Measurements from ENCODE around the gene EPAS1. TPM values are rescaled to one million over a fixed set of nuclear protein-coding genes. Genes with fewer than 3 reads are reported as not detected.

Gene EPAS1
- total RNA-seq, 1 experiment from 2014 or later = 55.9 TPM

DNA sequence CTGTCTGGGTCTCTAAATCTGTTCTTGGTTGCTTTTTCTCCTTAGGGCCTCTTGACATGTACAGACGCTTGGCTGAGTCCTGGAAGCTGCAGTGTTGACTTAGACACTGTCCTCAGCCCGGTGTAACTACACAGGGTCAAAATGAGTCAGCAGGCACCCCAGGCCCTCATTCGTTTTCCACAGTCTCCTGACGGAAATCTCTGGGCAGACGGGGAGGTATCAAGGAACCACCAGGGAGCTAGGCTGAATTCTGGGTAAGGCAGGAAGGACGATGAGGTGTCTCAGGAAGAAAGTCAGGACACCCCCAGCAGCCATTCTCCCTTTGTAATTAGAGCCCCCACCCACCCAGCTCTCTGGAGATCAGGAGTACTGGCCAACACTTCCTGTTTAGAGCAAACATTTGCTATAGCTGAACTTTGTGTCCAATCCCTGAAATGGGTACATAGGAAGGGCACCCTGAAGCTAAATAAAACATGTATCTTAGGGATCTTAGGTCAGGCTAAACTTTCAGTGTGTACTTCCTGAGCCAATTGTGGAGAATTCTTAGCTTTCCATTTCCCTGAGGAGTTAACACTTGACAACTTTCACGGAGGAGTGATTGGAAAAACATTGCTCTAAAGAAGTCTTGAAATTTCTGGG, 23.9 kb upstream of the EPAS1 start:
- no TSS peak for BruUV-seq (replicated peaks)
- POLR2A ChIA-PET = no interaction called here

More for the DNA sequence above, 23.9 kb upstream of the EPAS1 start:
- TF ChIP-seq, protein P1, sequence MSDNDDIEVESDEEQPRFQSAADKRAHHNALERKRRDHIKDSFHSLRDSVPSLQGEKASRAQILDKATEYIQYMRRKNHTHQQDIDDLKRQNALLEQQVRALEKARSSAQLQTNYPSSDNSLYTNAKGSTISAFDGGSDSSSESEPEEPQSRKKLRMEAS (IDR thresholded peaks at IDR 0.05) = no peak
- TF ChIP-seq, protein P2, sequence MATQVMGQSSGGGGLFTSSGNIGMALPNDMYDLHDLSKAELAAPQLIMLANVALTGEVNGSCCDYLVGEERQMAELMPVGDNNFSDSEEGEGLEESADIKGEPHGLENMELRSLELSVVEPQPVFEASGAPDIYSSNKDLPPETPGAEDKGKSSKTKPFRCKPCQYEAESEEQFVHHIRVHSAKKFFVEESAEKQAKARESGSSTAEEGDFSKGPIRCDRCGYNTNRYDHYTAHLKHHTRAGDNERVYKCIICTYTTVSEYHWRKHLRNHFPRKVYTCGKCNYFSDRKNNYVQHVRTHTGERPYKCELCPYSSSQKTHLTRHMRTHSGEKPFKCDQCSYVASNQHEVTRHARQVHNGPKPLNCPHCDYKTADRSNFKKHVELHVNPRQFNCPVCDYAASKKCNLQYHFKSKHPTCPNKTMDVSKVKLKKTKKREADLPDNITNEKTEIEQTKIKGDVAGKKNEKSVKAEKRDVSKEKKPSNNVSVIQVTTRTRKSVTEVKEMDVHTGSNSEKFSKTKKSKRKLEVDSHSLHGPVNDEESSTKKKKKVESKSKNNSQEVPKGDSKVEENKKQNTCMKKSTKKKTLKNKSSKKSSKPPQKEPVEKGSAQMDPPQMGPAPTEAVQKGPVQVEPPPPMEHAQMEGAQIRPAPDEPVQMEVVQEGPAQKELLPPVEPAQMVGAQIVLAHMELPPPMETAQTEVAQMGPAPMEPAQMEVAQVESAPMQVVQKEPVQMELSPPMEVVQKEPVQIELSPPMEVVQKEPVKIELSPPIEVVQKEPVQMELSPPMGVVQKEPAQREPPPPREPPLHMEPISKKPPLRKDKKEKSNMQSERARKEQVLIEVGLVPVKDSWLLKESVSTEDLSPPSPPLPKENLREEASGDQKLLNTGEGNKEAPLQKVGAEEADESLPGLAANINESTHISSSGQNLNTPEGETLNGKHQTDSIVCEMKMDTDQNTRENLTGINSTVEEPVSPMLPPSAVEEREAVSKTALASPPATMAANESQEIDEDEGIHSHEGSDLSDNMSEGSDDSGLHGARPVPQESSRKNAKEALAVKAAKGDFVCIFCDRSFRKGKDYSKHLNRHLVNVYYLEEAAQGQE (IDR thresholded peaks at IDR 0.05; ENCODE audit: low read depth) = no peak
- TF ChIP-seq ELF1 (IDR thresholded peaks at IDR 0.05; ENCODE audit: borderline replicate concordance, low read depth) = no peak
- TF ChIP-seq ZFX (IDR thresholded peaks at IDR 0.05) = no peak
- TF ChIP-seq SIN3A (IDR thresholded peaks at IDR 0.05; ENCODE audit: low read depth) = no peak
- TF ChIP-seq EGR1 (IDR thresholded peaks at IDR 0.05; ENCODE audit: low read depth) = no peak
- no peak for TF ChIP-seq CBX3 (IDR thresholded peaks at IDR 0.05; ENCODE audit: low read depth)
- no peak for TF ChIP-seq SRF (IDR thresholded peaks at IDR 0.05; ENCODE audit: low read depth)
- no peak for TF ChIP-seq ZNF274 (IDR thresholded peaks at IDR 0.05; ENCODE audit: low read depth, low read length)
- no peak for TF ChIP-seq TCF7L2 (IDR thresholded peaks at IDR 0.05; ENCODE audit: borderline replicate concordance, extremely low read depth, insufficient read depth, insufficient read length)
- no peak for TF ChIP-seq CEBPB (IDR thresholded peaks at IDR 0.05; ENCODE audit: low read depth)
- TF ChIP-seq POLR2A (IDR thresholded peaks at IDR 0.05; ENCODE audit: borderline replicate concordance, extremely low read depth, insufficient read depth, insufficient read length) = no peak
- no peak for TF ChIP-seq POLR2AphosphoS5 (IDR thresholded peaks at IDR 0.05; ENCODE audit: low read depth, low read length)
- TF ChIP-seq, protein P3, sequence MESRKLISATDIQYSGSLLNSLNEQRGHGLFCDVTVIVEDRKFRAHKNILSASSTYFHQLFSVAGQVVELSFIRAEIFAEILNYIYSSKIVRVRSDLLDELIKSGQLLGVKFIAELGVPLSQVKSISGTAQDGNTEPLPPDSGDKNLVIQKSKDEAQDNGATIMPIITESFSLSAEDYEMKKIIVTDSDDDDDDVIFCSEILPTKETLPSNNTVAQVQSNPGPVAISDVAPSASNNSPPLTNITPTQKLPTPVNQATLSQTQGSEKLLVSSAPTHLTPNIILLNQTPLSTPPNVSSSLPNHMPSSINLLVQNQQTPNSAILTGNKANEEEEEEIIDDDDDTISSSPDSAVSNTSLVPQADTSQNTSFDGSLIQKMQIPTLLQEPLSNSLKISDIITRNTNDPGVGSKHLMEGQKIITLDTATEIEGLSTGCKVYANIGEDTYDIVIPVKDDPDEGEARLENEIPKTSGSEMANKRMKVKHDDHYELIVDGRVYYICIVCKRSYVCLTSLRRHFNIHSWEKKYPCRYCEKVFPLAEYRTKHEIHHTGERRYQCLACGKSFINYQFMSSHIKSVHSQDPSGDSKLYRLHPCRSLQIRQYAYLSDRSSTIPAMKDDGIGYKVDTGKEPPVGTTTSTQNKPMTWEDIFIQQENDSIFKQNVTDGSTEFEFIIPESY (IDR thresholded peaks at IDR 0.05; ENCODE audit: extremely low read depth, insufficient replicate concordance, low read length) = no peak
- no peak for TF ChIP-seq SP1 (IDR thresholded peaks at IDR 0.05; ENCODE audit: low read depth)
- TF ChIP-seq JUND (IDR thresholded peaks at IDR 0.05) = no peak
- no peak for TF ChIP-seq EZH2 (IDR thresholded peaks at IDR 0.05)
- TF ChIP-seq YY1 (IDR thresholded peaks at IDR 0.05; ENCODE audit: extremely low read depth, insufficient replicate concordance, low read depth, low read length) = no peak
- TF ChIP-seq, protein P4, sequence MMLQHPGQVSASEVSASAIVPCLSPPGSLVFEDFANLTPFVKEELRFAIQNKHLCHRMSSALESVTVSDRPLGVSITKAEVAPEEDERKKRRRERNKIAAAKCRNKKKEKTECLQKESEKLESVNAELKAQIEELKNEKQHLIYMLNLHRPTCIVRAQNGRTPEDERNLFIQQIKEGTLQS (IDR thresholded peaks at IDR 0.05) = no peak
- TF ChIP-seq EZH2phosphoT487 (IDR thresholded peaks at IDR 0.05; ENCODE audit: borderline replicate concordance) = no peak
- CTCF ChIA-PET = no interaction called here
- Histone ChIP-seq H3K9ac (ENCODE audit: low read length) (no peak overlapping the region), H3K36me3 (ENCODE audit: control insufficient read depth in 1 of 2, insufficient read depth in 2 of 2, low read length in 2 of 2) (no peaks in the 10 kb centered on the region), H3K9me2 (ENCODE audit: insufficient read depth) (no peaks in the 10 kb centered on the region), H3K9me3 (ENCODE audit: control insufficient read depth in 1 of 2, insufficient read depth in 1 of 2, low read depth in 1 of 2, low read length in 2 of 2) (no peaks in the 10 kb centered on the region), H2AFZ (ENCODE audit: low read depth, low read length, poor library complexity, severe bottlenecking) (no peak overlapping the region), H3K27me3 (ENCODE audit: insufficient read depth, low read length) (no peaks in the 10 kb centered on the region), H3K27ac (ENCODE audit: low read depth, low read length) (no peak overlapping the region), H3K4me3 (replicated peaks in 1 of 2; ENCODE audit: low read depth in 1 of 2, low read length in 2 of 2) (no peak overlapping the region), H3K4me2 (ENCODE audit: low read length) (no peak overlapping the region), H4K20me1 (ENCODE audit: insufficient read depth) (no peaks in the 10 kb centered on the region), H3K4me1 (ENCODE audit: control insufficient read depth in 1 of 2, insufficient read depth in 2 of 2, low read length in 2 of 2) (no peaks in the 10 kb centered on the region), H3K79me2 (ENCODE audit: insufficient read depth, low read length) (no peaks in the 10 kb centered on the region)
- DNase-seq (ENCODE audit: low read depth, low spot score) = no peak
- RAD21 ChIA-PET (ENCODE audit: low non-redundant PET in 1 of 2, low total read pairs in 2 of 2, uncharacterized antibody in 2 of 2, unreplicated experiment in 2 of 2) = no interaction called here
- no peak for ATAC-seq
- intact Hi-C loops (cut with micrococcal nuclease) = no loop called here

Measured in HCT116 (cell line).